ENCODE results near the gene MAT2A. TPM values are rescaled to one million over a fixed set of nuclear protein-coding genes. Genes with fewer than 3 reads are reported as not detected.

MAT2A gene
- total and polyA plus RNA-seq, 10 of the 15 experiments (the other 5 are each of a cell fraction or from before 2014, with no cell fraction given) = 97.6 to 408 (median 290) TPM

GRCh38 chr2:85542777-85543176 is 3.8 kb downstream of the MAT2A start:
- Histone ChIP-seq H3K4me3 (peak overlapping the region; percentile 45; the same call in 1 of the 2 replicates), H3K4me2 (ENCODE audit: control insufficient read depth, insufficient read depth) (0 out of 2 replicates have a peak overlapping the region, but pooled peaks have one; percentile 1), H3K27ac (ENCODE audit: control insufficient read depth, insufficient read depth) (no peak overlapping the region), H3K27me3 (replicated peaks in 1 of 2; ENCODE audit: control insufficient read depth in 2 of 2, insufficient read depth in 2 of 2, low read length in 1 of 2) (no peaks in the 10 kb centered on the region), H4K20me1 (ENCODE audit: control insufficient read depth, insufficient read depth) (peaks cover 4% of the 10 kb centered on the region; the same call in 1 of the 2 replicates), H2AFZ (ENCODE audit: control insufficient read depth, low read depth, low read length) (no peak overlapping the region), H3K79me2 (ENCODE audit: control insufficient read depth, insufficient read depth, low read length) (peaks cover 51% of the 10 kb centered on the region), H3K9ac (ENCODE audit: control insufficient read depth, insufficient read depth, low read length) (no peak overlapping the region), H3K36me3 (ENCODE audit: control insufficient read depth in 2 of 2, insufficient read depth in 2 of 2, low read length in 1 of 2) (peaks cover 6 to 28% of the 10 kb centered on the region in 2 experiments), H3K9me3 (replicated peaks; ENCODE audit: control insufficient read depth, insufficient read depth, low read length) (no peaks in the 10 kb centered on the region; the same call in 2 of the 3 replicates), H3K4me1 (ENCODE audit: control insufficient read depth, insufficient read depth, low read length) (no peaks in the 10 kb centered on the region)
- WGBS (ENCODE audit: insufficient coverage, insufficient replicate concordance, low lambda C conversion rate, missing lambda C conversion rate) = 87% methylated on average over 4 of the region's 4 CpGs
- TF ChIP-seq USF2 (IDR thresholded peaks at IDR 0.05; ENCODE audit: borderline replicate concordance, low read depth, low read length) = no peak
- TF ChIP-seq LARP7 (IDR thresholded peaks at IDR 0.05) = no peak
- no peak for TF ChIP-seq EGR1 (IDR thresholded peaks at IDR 0.05; ENCODE audit: borderline replicate concordance in 1 of 2, low read depth in 2 of 2, low read length in 2 of 2)
- no peak for TF ChIP-seq KLF5 (IDR thresholded peaks at IDR 0.05; ENCODE audit: partially characterized antibody)
- TF ChIP-seq SPI1 (IDR thresholded peaks at IDR 0.05; ENCODE audit: borderline replicate concordance, insufficient read depth, low read depth, low read length) = no peak
- TF ChIP-seq ZNF207 (IDR thresholded peaks at IDR 0.05; ENCODE audit: borderline replicate concordance) = no peak
- FAIRE-seq (no peak), ATAC-seq (no peak), DNase-seq (ENCODE audit: low read depth, low spot score) (no peak)
- intact Hi-C loops (cut with micrococcal nuclease; ENCODE audit: unreplicated experiment) (no loop called here), in situ Hi-C loops (cut with MboI) (no loop called here)
- ChIA-PET CTCF (interaction anchor here (0.7 to 10.9 kb wide), 4 partner anchors 10 to 123 kb away, joined by 3 to 134 read pairs (median 5); no protein-coding TSS in a partner anchor), RAD21 (ENCODE audit: unreplicated experiment) (interaction anchor here (4.2 to 6.2 kb wide), 2 partner anchors 9 to 124 kb away, joined by 23 to 43 read pairs; partner anchors contain the start of gene SH2D6), SMC1A (ENCODE audit: uncharacterized antibody, unreplicated experiment) (interaction anchor here (2.0 to 8.2 kb wide), 3 partner anchors 8 to 17 kb away, joined by 6 to 86 read pairs (median 7); no protein-coding TSS in a partner anchor), POLR2A (interaction anchor here (0.5 to 0.9 kb wide), 2 partner anchors 124 to 204 kb away, joined by 3 to 4 read pairs; partner anchors contain the start of gene SH2D6)
- no TSS peak for BruUV-seq (replicated peaks)
